KMS-11 (cell line): Measurements from ENCODE around the gene MAP3K7CL.

Source experiments
- H2AFZ ChIP-seq: fragments of 200-600 bp; sonication (generic); 2 replicates; pipeline ENCODE4 v1.6.1; 2016; ENCODE audit warnings: antibody characterized with exemption, mixed run types, low read depth
- H3K27ac ChIP-seq: fragments of 200-600 bp; sonication (generic); 2 replicates; pipeline ENCODE4 v1.6.1; 2016; ENCODE audit warnings: mild to moderate bottlenecking, mixed run types
- H3K27me3 ChIP-seq: fragments of 200-600 bp; sonication (generic); 2 replicates; pipeline ENCODE4 v1.6.1; 2017; ENCODE audit warnings: mild to moderate bottlenecking, low read depth, mixed run types, moderate library complexity; ENCODE audit not compliant: insufficient read depth
- H3K36me3 ChIP-seq: fragments of 200-600 bp; sonication (generic); 2 replicates; pipeline ENCODE4 v1.6.1; 2017; ENCODE audit warnings: mild to moderate bottlenecking, mixed run types; ENCODE audit not compliant: insufficient read depth
- H3K4me1 ChIP-seq: fragments of 200-600 bp; sonication (generic); 2 replicates; pipeline ENCODE4 v1.6.1; 2016; ENCODE audit warnings: mild to moderate bottlenecking, low read depth, mixed run types; ENCODE audit not compliant: poor library complexity, severe bottlenecking
- H3K4me2 ChIP-seq: fragments of 200-600 bp; sonication (generic); 2 replicates; pipeline ENCODE4 v1.7.0; 2016; ENCODE audit warnings: mild to moderate bottlenecking, mixed run types
- H3K4me3 ChIP-seq: fragments of 200-600 bp; sonication (generic); IDR thresholded peaks from 2 replicates; pipeline ENCODE4 v1.6.1; 2017; ENCODE audit warnings: low read depth, low read length, mixed read lengths; ENCODE audit not compliant: insufficient read depth
- H3K79me2 ChIP-seq: fragments of 200-600 bp; sonication (generic); 2 replicates; pipeline ENCODE4 v1.6.1; 2016; ENCODE audit warnings: low read depth, mixed run types; ENCODE audit not compliant: insufficient read depth
- H3K9ac ChIP-seq: fragments of 200-600 bp; sonication (generic); 2 replicates; pipeline ENCODE4 v1.6.1; 2016; ENCODE audit warnings: mild to moderate bottlenecking, mixed run types
- H4K20me1 ChIP-seq: fragments of 200-600 bp; sonication (generic); 2 replicates; pipeline ENCODE4 v1.6.1; 2016; ENCODE audit warnings: mild to moderate bottlenecking, mixed run types; ENCODE audit not compliant: insufficient read depth
- CTCF ChIP-seq: fragments of 200-600 bp; sonication (generic); conservative IDR thresholded peaks from 2 replicates; pipeline ENCODE4 v1.6.1; 2017; ENCODE audit warnings: low read depth, mild to moderate bottlenecking, antibody characterized with exemption, low read length, moderate library complexity, mixed read lengths

MAP3K7CL gene

GRCh38 chr21:29114765-29115500, 15.5 kb upstream of the MAP3K7CL start:
- H3K4me1 ChIP-seq: peaks cover 20% of the 10 kb centered on the region
- no peaks in the 10 kb centered on the region for H3K36me3 ChIP-seq
- no peak overlapping the region for H3K4me2 ChIP-seq
- H3K4me3 ChIP-seq: no peak overlapping the region
- no peaks in the 10 kb centered on the region for H3K27me3 ChIP-seq
- H3K79me2 ChIP-seq: no peaks in the 10 kb centered on the region
- H2AFZ ChIP-seq: no peak overlapping the region
- no peak for TF ChIP-seq CTCF
- no peak overlapping the region for H3K27ac ChIP-seq
- H3K9ac ChIP-seq: no peak overlapping the region
- no peaks in the 10 kb centered on the region for H4K20me1 ChIP-seq

- TF ChIP-seq CTCF: no peak
- Histone ChIP-seq H2AFZ (no peak overlapping the region), H3K4me3 (no peak overlapping the region), H3K4me1 (peaks cover 20% of the 10 kb centered on the region), H4K20me1 (no peaks in the 10 kb centered on the region), H3K27ac (no peak overlapping the region), H3K36me3 (no peaks in the 10 kb centered on the region), H3K27me3 (no peaks in the 10 kb centered on the region), H3K9ac (no peak overlapping the region), H3K4me2 (no peak overlapping the region), H3K79me2 (no peaks in the 10 kb centered on the region)
Observed at GRCh38 chr21:29115899-29116298, 14.5 kb upstream of the MAP3K7CL start.

- Histone ChIP-seq H3K27me3 (no peaks in the 10 kb centered on the region), H4K20me1 (no peaks in the 10 kb centered on the region), H3K36me3 (no peaks in the 10 kb centered on the region), H3K4me3 (no peak overlapping the region), H2AFZ (no peak overlapping the region), H3K79me2 (no peaks in the 10 kb centered on the region), H3K4me1 (peaks cover 35% of the 10 kb centered on the region), H3K4me2 (peak overlapping the region; percentile 20), H3K27ac (no peak overlapping the region), H3K9ac (no peak overlapping the region)
- no peak for TF ChIP-seq CTCF
Observed at GRCh38 chr21:29117372-29117955, 13.0 kb upstream of the MAP3K7CL start.

GRCh38 chr21:29121759-29122158, 8.7 kb upstream of the MAP3K7CL start:
- H3K27me3 ChIP-seq: no peaks in the 10 kb centered on the region
- H3K4me2 ChIP-seq: no peak overlapping the region
- H3K36me3 ChIP-seq: no peaks in the 10 kb centered on the region
- H3K27ac ChIP-seq: 0 out of 2 replicates have a peak overlapping the region, but pooled peaks have one; percentile 10
- H2AFZ ChIP-seq: no peak overlapping the region
- no peaks in the 10 kb centered on the region for H4K20me1 ChIP-seq
- no peak for TF ChIP-seq CTCF
- no peak overlapping the region for H3K9ac ChIP-seq
- H3K79me2 ChIP-seq: no peaks in the 10 kb centered on the region
- peaks cover 66% of the 10 kb centered on the region for H3K4me1 ChIP-seq
- H3K4me3 ChIP-seq: no peak overlapping the region
